Mucosa of stomach (tissue), 1 donor: ENCODE results near the gene CDH24.

Experiments
- H3K27me3 ChIP-seq: one replicate; pipeline ENCODE4 v1.7.0; 2013; ENCODE audit warnings: mild to moderate bottlenecking, low read length; ENCODE audit not compliant: control insufficient read depth, insufficient read depth
- H3K36me3 ChIP-seq: one replicate; pipeline ENCODE4 v1.7.0; 2013; ENCODE audit warnings: low read length; ENCODE audit not compliant: control insufficient read depth, insufficient read depth
- H3K4me1 ChIP-seq: one replicate; pipeline ENCODE4 v1.7.0; 2013; ENCODE audit warnings: mild to moderate bottlenecking, low read length; ENCODE audit not compliant: control insufficient read depth, insufficient read depth
- H3K4me3 ChIP-seq: one replicate; pipeline ENCODE4 v1.7.0; 2013; ENCODE audit warnings: low read length
- H3K9ac ChIP-seq: one replicate; pipeline ENCODE4 v1.7.0; 2013; ENCODE audit warnings: mild to moderate bottlenecking, low read length, moderate library complexity
- H3K9me3 ChIP-seq: one replicate; pipeline ENCODE4 v1.7.0; 2013; ENCODE audit warnings: mild to moderate bottlenecking, low read length, moderate library complexity; ENCODE audit not compliant: control insufficient read depth
- donor health status: Pancreatic carcinoma.

Gene CDH24

GRCh38 chr14:23095196-23096108, 38.1 kb upstream of the CDH24 start, which contains the start of gene C14orf119:
TSS of gene C14orf119 (plus strand) at chr14:23095505. CDS start at chr14:23097659, 2,154 bp downstream.
- Histone ChIP-seq H3K4me1 (peaks cover 35% of the 10 kb centered on the region), H3K4me3 (peak within 1 kb of the TSS; percentile 95), H3K9me3 (no peaks in the 10 kb centered on the region), H3K9ac (peak within 1 kb of the TSS; percentile 96), H3K27me3 (no peaks in the 10 kb centered on the region), H3K36me3 (peaks cover 2% of the 10 kb centered on the region)

- peaks cover 33% of the 10 kb centered on the region for H3K4me1 ChIP-seq
- H3K36me3 ChIP-seq: peaks cover 5% of the 10 kb centered on the region
- peak within 1 kb of the TSS; percentile 95 for H3K4me3 ChIP-seq
- H3K9ac ChIP-seq: peak within 1 kb of the TSS; percentile 96
- H3K27me3 ChIP-seq: no peaks in the 10 kb centered on the region
- no peaks in the 10 kb centered on the region for H3K9me3 ChIP-seq
Measured at GRCh38 chr14:23094666-23095195, 37.4 kb upstream of the CDH24 start, which contains the start of gene ACIN1. TSS of gene ACIN1 (minus strand) at chr14:23095136. CDS start at chr14:23095112, 24 bp downstream.

GRCh38 chr14:23093991-23094665, 36.8 kb upstream of the CDH24 start:
- no peaks in the 10 kb centered on the region for H3K27me3 ChIP-seq
- peaks cover 27% of the 10 kb centered on the region for H3K4me1 ChIP-seq
- peaks cover 5% of the 10 kb centered on the region for H3K36me3 ChIP-seq
- H3K9ac ChIP-seq: peak overlapping the region; percentile 96
- peak overlapping the region; percentile 95 for H3K4me3 ChIP-seq
- no peaks in the 10 kb centered on the region for H3K9me3 ChIP-seq

GRCh38 chr14:23093526-23093925, 36.2 kb upstream of the CDH24 start:
- Histone ChIP-seq H3K9ac (peak overlapping the region; percentile 96), H3K4me3 (peak overlapping the region; percentile 95), H3K27me3 (no peaks in the 10 kb centered on the region), H3K9me3 (no peaks in the 10 kb centered on the region), H3K4me1 (peaks cover 24% of the 10 kb centered on the region), H3K36me3 (peaks cover 5% of the 10 kb centered on the region)

- Histone ChIP-seq H3K36me3 (peaks cover 5% of the 10 kb centered on the region), H3K9ac (no peak overlapping the region), H3K4me3 (no peak overlapping the region)
Measured at GRCh38 chr14:23093104-23093503, 35.8 kb upstream of the CDH24 start.

GRCh38 chr14:23091294-23092225, 34.2 kb upstream of the CDH24 start:
- no peaks in the 10 kb centered on the region for H3K9me3 ChIP-seq
- H3K4me3 ChIP-seq: no peak overlapping the region
- no peak overlapping the region for H3K9ac ChIP-seq
- no peaks in the 10 kb centered on the region for H3K27me3 ChIP-seq
- H3K36me3 ChIP-seq: peaks cover 5% of the 10 kb centered on the region
- H3K4me1 ChIP-seq: peaks cover 18% of the 10 kb centered on the region

More at GRCh38 chr14:23093104-23093503, 35.8 kb upstream of the CDH24 start:
- Histone ChIP-seq H3K9me3 (no peaks in the 10 kb centered on the region), H3K4me1 (peaks cover 24% of the 10 kb centered on the region), H3K27me3 (no peaks in the 10 kb centered on the region)

GRCh38 chr14:23090254-23090636, 32.9 kb upstream of the CDH24 start:
- Histone ChIP-seq H3K9ac (no peak overlapping the region), H3K36me3 (peaks cover 5% of the 10 kb centered on the region), H3K27me3 (no peaks in the 10 kb centered on the region), H3K9me3 (no peaks in the 10 kb centered on the region), H3K4me3 (no peak overlapping the region), H3K4me1 (peaks cover 23% of the 10 kb centered on the region)

- Histone ChIP-seq H3K36me3 (peaks cover 5% of the 10 kb centered on the region), H3K9ac (no peak overlapping the region), H3K4me1 (peaks cover 23% of the 10 kb centered on the region), H3K27me3 (no peaks in the 10 kb centered on the region), H3K9me3 (no peaks in the 10 kb centered on the region), H3K4me3 (no peak overlapping the region)
Measured at GRCh38 chr14:23089498-23090253, 32.4 kb upstream of the CDH24 start.

GRCh38 chr14:23086565-23086964, 29.2 kb upstream of the CDH24 start:
- Histone ChIP-seq H3K9ac (no peak overlapping the region), H3K36me3 (peaks cover 5% of the 10 kb centered on the region), H3K4me3 (no peak overlapping the region), H3K4me1 (peaks cover 11% of the 10 kb centered on the region), H3K27me3 (no peaks in the 10 kb centered on the region), H3K9me3 (no peaks in the 10 kb centered on the region)

- no peaks in the 10 kb centered on the region for H3K9me3 ChIP-seq
- no peak overlapping the region for H3K4me3 ChIP-seq
- H3K27me3 ChIP-seq: no peaks in the 10 kb centered on the region
- H3K9ac ChIP-seq: no peak overlapping the region
- H3K4me1 ChIP-seq: peaks cover 11% of the 10 kb centered on the region
- peaks cover 7% of the 10 kb centered on the region for H3K36me3 ChIP-seq
Measured at GRCh38 chr14:23085458-23085857, 28.1 kb upstream of the CDH24 start.

GRCh38 chr14:23080474-23080873, 23.2 kb upstream of the CDH24 start:
- H3K9me3 ChIP-seq: no peaks in the 10 kb centered on the region
- H3K36me3 ChIP-seq: peaks cover 23% of the 10 kb centered on the region
- H3K9ac ChIP-seq: no peak overlapping the region
- no peaks in the 10 kb centered on the region for H3K4me1 ChIP-seq
- H3K27me3 ChIP-seq: no peaks in the 10 kb centered on the region
- H3K4me3 ChIP-seq: no peak overlapping the region
